ENCODE results near the gene CSTF3.

Gene CSTF3

GRCh38 chr11:33055375-33055774 is 105.9 kb downstream of the CSTF3 start:
- TF ChIP-seq FOXP2 (optimal IDR thresholded peaks at IDR 0.05; ENCODE audit: borderline replicate concordance, extremely low read depth, extremely low read length, insufficient read depth) (no peak), REST (IDR thresholded peaks at IDR 0.05; ENCODE audit: insufficient read depth in 1 of 2, low read depth in 2 of 2, low read length in 2 of 2) (no peak), POLR2AphosphoS5 (IDR thresholded peaks at IDR 0.05; ENCODE audit: low read depth, low read length) (no peak), TAF1 (IDR thresholded peaks at IDR 0.05; ENCODE audit: borderline replicate concordance, insufficient read depth, low read length) (no peak), SIN3A (IDR thresholded peaks at IDR 0.05; ENCODE audit: borderline replicate concordance, insufficient read depth, low read length) (no peak)

- TF ChIP-seq TAF1 (IDR thresholded peaks at IDR 0.05; ENCODE audit: borderline replicate concordance, insufficient read depth, low read length): no peak
- no peak for TF ChIP-seq SIN3A (IDR thresholded peaks at IDR 0.05; ENCODE audit: borderline replicate concordance, insufficient read depth, low read length)
- TF ChIP-seq REST (IDR thresholded peaks at IDR 0.05; ENCODE audit: insufficient read depth in 1 of 2, low read depth in 2 of 2, low read length in 2 of 2): no peak
- TF ChIP-seq POLR2AphosphoS5 (IDR thresholded peaks at IDR 0.05; ENCODE audit: low read depth, low read length): no peak
- TF ChIP-seq FOXP2 (optimal IDR thresholded peaks at IDR 0.05; ENCODE audit: borderline replicate concordance, extremely low read depth, extremely low read length, insufficient read depth): no peak
Measured at GRCh38 chr11:33052231-33052630, 109.0 kb downstream of the CSTF3 start.

GRCh38 chr11:33045551-33046255 is 115.6 kb downstream of the CSTF3 start:
- TF ChIP-seq TAF1 (IDR thresholded peaks at IDR 0.05; ENCODE audit: borderline replicate concordance, insufficient read depth, low read length) (no peak), FOXP2 (optimal IDR thresholded peaks at IDR 0.05; ENCODE audit: borderline replicate concordance, extremely low read depth, extremely low read length, insufficient read depth) (no peak), POLR2AphosphoS5 (IDR thresholded peaks at IDR 0.05; ENCODE audit: low read depth, low read length) (no peak), REST (IDR thresholded peaks at IDR 0.05; ENCODE audit: insufficient read depth in 1 of 2, low read depth in 2 of 2, low read length in 2 of 2) (no peak), SIN3A (IDR thresholded peaks at IDR 0.05; ENCODE audit: borderline replicate concordance, insufficient read depth, low read length) (no peak)

- TF ChIP-seq TAF1 (IDR thresholded peaks at IDR 0.05; ENCODE audit: borderline replicate concordance, insufficient read depth, low read length) (no peak), FOXP2 (optimal IDR thresholded peaks at IDR 0.05; ENCODE audit: borderline replicate concordance, extremely low read depth, extremely low read length, insufficient read depth) (no peak), REST (IDR thresholded peaks at IDR 0.05; ENCODE audit: insufficient read depth in 1 of 2, low read depth in 2 of 2, low read length in 2 of 2) (no peak), POLR2AphosphoS5 (IDR thresholded peaks at IDR 0.05; ENCODE audit: low read depth, low read length) (no peak), SIN3A (IDR thresholded peaks at IDR 0.05; ENCODE audit: borderline replicate concordance, insufficient read depth, low read length) (no peak)
Measured at GRCh38 chr11:33044285-33044756, 117.0 kb downstream of the CSTF3 start.

All from PFSK-1 (cell line).